H1 (cell line): ENCODE data around the gene RRP1B. TPM values are rescaled to one million over a fixed set of nuclear protein-coding genes. Genes with fewer than 3 reads are reported as not detected.

Experiments
- CTCF ChIA-PET: fragments of 300-600 bp; sonication (Branson Sonifier 250); formaldehyde crosslinking; loops from one replicate; lab custom pipeline; 2021; ENCODE audit not compliant: partially characterized antibody; lab: Charles Lee
- POLR2A ChIA-PET: fragments of 300-600 bp; sonication (Branson Sonifier 250); formaldehyde crosslinking; loops from one replicate; lab custom pipeline; 2021; ENCODE audit warnings: inconsistent platforms; ENCODE audit not compliant: partially characterized antibody; lab: Charles Lee
- DNase-seq, 2 experiments: peaks; one replicate each; pipeline versions ENCODE4 v3.0.0 to v3.0.0-alpha.2; 2010 to 2022; ENCODE audit warnings: low spot score in 2 of 2, low read depth in 1 of 2, mixed read lengths in 1 of 2
- FAIRE-seq: peaks from 2 replicates; lab custom pipeline; 2011; peaks lifted over from hg19 to GRCh38; lab: Jason Lieb, UNC
- H2AFZ ChIP-seq: 2 replicates; pipeline ENCODE4 v1.8.1; 2012; ENCODE audit warnings: low read length, inconsistent platforms
- H2AK5ac ChIP-seq: 2 replicates; pipeline ENCODE4 v1.6.1; 2013; ENCODE audit warnings: low read depth, low read length
- H2BK120ac ChIP-seq: replicated peaks from 2 replicates; pipeline ENCODE3; 2013; ENCODE audit warnings: low read depth, low read length, inconsistent platforms
- H2BK12ac ChIP-seq: 2 replicates; pipeline ENCODE4 v1.6.1; 2013; ENCODE audit warnings: low read depth, low read length
- H2BK15ac ChIP-seq: 2 replicates; pipeline ENCODE4 v1.6.1; 2013; ENCODE audit warnings: low read length
- H2BK20ac ChIP-seq: 2 replicates; pipeline ENCODE4 v1.6.1; 2013; ENCODE audit warnings: low read length
- H2BK5ac ChIP-seq: 2 replicates; pipeline ENCODE4 v1.6.1; 2013; ENCODE audit warnings: low read depth, low read length
- H3K14ac ChIP-seq: 2 replicates; pipeline ENCODE4 v1.6.1; 2013; ENCODE audit warnings: inconsistent platforms; ENCODE audit not compliant: insufficient read length
- H3K18ac ChIP-seq: 2 replicates; pipeline ENCODE4 v1.6.1; 2013; ENCODE audit warnings: low read length; ENCODE audit errors: extremely low read depth
- H3K23ac ChIP-seq: 2 replicates; pipeline ENCODE4 v1.6.1; 2013; ENCODE audit warnings: inconsistent platforms; ENCODE audit not compliant: insufficient read length
- H3K23me2 ChIP-seq: 2 replicates; pipeline ENCODE4 v1.6.1; 2013; ENCODE audit warnings: low read depth, low read length
- H3K27ac ChIP-seq: 2 replicates; pipeline ENCODE4 v1.6.1; 2011; ENCODE audit warnings: low read depth, low read length, inconsistent platforms
- H3K27me3 ChIP-seq, 4 experiments: replicated peaks in 1 of 4; 1 replicate in 1 of 4; 2 replicates in 3 of 4; pipeline versions ENCODE4 v1.6.1 to v1.8.1; 2011 to 2013; ENCODE audit warnings: low read length in 3 of 4, mild to moderate bottlenecking in 3 of 4, inconsistent platforms in 2 of 4, mixed read lengths in 2 of 4, moderate library complexity in 1 of 4; ENCODE audit not compliant: control insufficient read depth in 3 of 4, insufficient read depth in 3 of 4; ENCODE audit errors: extremely low read depth in 1 of 4
- H3K36me3 ChIP-seq, 4 experiments: 2 replicates each; pipeline versions ENCODE4 v1.6.1 to v1.8.1; 2011 to 2013; ENCODE audit warnings: mild to moderate bottlenecking in 4 of 4, low read length in 3 of 4, moderate library complexity in 2 of 4, control low read depth in 1 of 4, inconsistent platforms in 1 of 4; ENCODE audit not compliant: insufficient read depth in 4 of 4, control insufficient read depth in 2 of 4
- H3K4ac ChIP-seq: replicated peaks from 2 replicates; pipeline ENCODE3; 2013; ENCODE audit warnings: low read length, low read depth, mixed read lengths, inconsistent platforms; ENCODE audit not compliant: insufficient read length
- H3K4me1 ChIP-seq, 4 experiments: replicated peaks in 1 of 4; 1 replicate in 1 of 4; 2 replicates in 3 of 4; pipeline versions ENCODE4 v1.6.1 to v1.8.1; 2011 to 2013; ENCODE audit warnings: low read length in 3 of 4, inconsistent platforms in 2 of 4, mixed read lengths in 1 of 4; ENCODE audit not compliant: insufficient read depth in 4 of 4, control insufficient read depth in 3 of 4
- H3K4me2 ChIP-seq, 2 experiments: 2 replicates each; pipeline versions ENCODE4 v1.6.1 to v1.8.1; 2011 to 2013; ENCODE audit warnings: low read depth in 2 of 2, low read length in 2 of 2, control low read depth in 1 of 2, inconsistent platforms in 1 of 2, mild to moderate bottlenecking in 1 of 2; ENCODE audit not compliant: insufficient read depth in 1 of 2
- H3K4me3 ChIP-seq, 4 experiments: fragments of 200-600, 300-600 bp in 1 of 4; sonication (generic), shearing (Covaris generic), sonication (Bioruptor Twin) in 1 of 4; 2 replicates each; pipeline versions ENCODE4 v1.5.1 to v1.8.1; 2011 to 2016; ENCODE audit warnings: low read length in 4 of 4, low read depth in 3 of 4, control low read depth in 2 of 4, inconsistent platforms in 2 of 4, mild to moderate bottlenecking in 2 of 4, mixed read lengths in 1 of 4, moderate library complexity in 1 of 4; ENCODE audit not compliant: insufficient read depth in 2 of 4; ENCODE audit errors: extremely low read depth in 1 of 4
- H3K56ac ChIP-seq: replicated peaks from 2 replicates; pipeline ENCODE3; 2013; ENCODE audit warnings: low read depth, mild to moderate bottlenecking, mixed read lengths, low read length, inconsistent platforms; ENCODE audit not compliant: insufficient read length
- H3K79me1 ChIP-seq: 2 replicates; pipeline ENCODE4 v1.6.1; 2013; ENCODE audit warnings: low read depth, low read length, control low read depth
- H3K79me2 ChIP-seq, 2 experiments: 2 replicates each; pipeline versions ENCODE4 v1.6.1 to v1.8.1; 2012 to 2013; ENCODE audit warnings: low read length in 2 of 2, mild to moderate bottlenecking in 2 of 2, inconsistent platforms in 1 of 2; ENCODE audit not compliant: insufficient read depth in 2 of 2, control insufficient read depth in 1 of 2
- H3K9ac ChIP-seq, 4 experiments: replicated peaks in 1 of 4; 1 replicate in 1 of 4; 2 replicates in 3 of 4; pipeline versions ENCODE4 v1.6.1 to v1.8.1; 2011 to 2013; ENCODE audit warnings: low read depth in 3 of 4, low read length in 3 of 4, control low read depth in 2 of 4, mild to moderate bottlenecking in 2 of 4, moderate library complexity in 2 of 4, inconsistent platforms in 1 of 4; ENCODE audit errors: extremely low read depth in 1 of 4
- H3K9me3 ChIP-seq, 2 experiments: 2 replicates each; pipeline versions ENCODE4 v1.6.1 to v1.8.1; 2012 to 2013; ENCODE audit warnings: mild to moderate bottlenecking in 2 of 2, moderate library complexity in 2 of 2, control low read depth in 1 of 2, inconsistent platforms in 1 of 2, low read depth in 1 of 2, low read length in 1 of 2, mixed read lengths in 1 of 2; ENCODE audit not compliant: insufficient read depth in 2 of 2
- H4K20me1 ChIP-seq, 2 experiments: replicated peaks in 1 of 2; 2 replicates each; pipeline versions ENCODE3 to v1.8.1; 2011 to 2013; ENCODE audit warnings: inconsistent platforms in 2 of 2, low read length in 2 of 2, mild to moderate bottlenecking in 1 of 2; ENCODE audit not compliant: insufficient read depth in 2 of 2, control insufficient read depth in 1 of 2
- H4K5ac ChIP-seq: 2 replicates; pipeline ENCODE4 v1.6.1; 2013; ENCODE audit warnings: low read length, low read depth, mixed read lengths, inconsistent platforms; ENCODE audit not compliant: insufficient read length
- H4K8ac ChIP-seq: 2 replicates; pipeline ENCODE4 v1.8.0; 2013; ENCODE audit warnings: mild to moderate bottlenecking, moderate library complexity, low read length, inconsistent platforms; ENCODE audit not compliant: insufficient read depth; ENCODE audit errors: extremely low read depth
- H4K91ac ChIP-seq: replicated peaks from 2 replicates; pipeline ENCODE3; 2013; ENCODE audit warnings: low read length, mixed read lengths, inconsistent platforms; ENCODE audit not compliant: insufficient read length
- EGR1 ChIP-seq: IDR thresholded peaks from 2 replicates; pipeline ENCODE4 v1.6.1; 2011; ENCODE audit warnings: low read depth, low read length, borderline replicate concordance
- KDM5A ChIP-seq: fragments of 200-600 bp; IDR thresholded peaks from 2 replicates; pipeline ENCODE4 v1.7.1; 2012; ENCODE audit warnings: mild to moderate bottlenecking, low read length, inconsistent platforms, mixed read lengths
- PHF8 ChIP-seq: fragments of 200-600 bp; sonication (generic); conservative IDR thresholded peaks from 2 replicates; pipeline ENCODE4 v1.7.1; 2012; ENCODE audit warnings: low read depth, mild to moderate bottlenecking, inconsistent platforms, low read length, moderate library complexity
- POLR2A ChIP-seq, 2 experiments: IDR thresholded peaks; 1 replicate in 1 of 2; 2 replicates in 1 of 2; pipeline ENCODE4 v1.6.1; 2011; ENCODE audit warnings: low read depth in 2 of 2, low read length in 2 of 2, mild to moderate bottlenecking in 2 of 2; ENCODE audit errors: control extremely low read depth in 1 of 2
- RFX5 ChIP-seq: IDR thresholded peaks from 2 replicates; pipeline ENCODE4 v1.6.1; 2011; ENCODE audit warnings: low read depth, low read length, improper control_type of control experiment, borderline replicate concordance
- TAF1 ChIP-seq: IDR thresholded peaks from 2 replicates; pipeline ENCODE4 v1.6.1; 2011; ENCODE audit warnings: mild to moderate bottlenecking, low read depth, low read length
- TAF7 ChIP-seq: optimal IDR thresholded peaks from 2 replicates; pipeline ENCODE3; 2011; ENCODE audit warnings: low read depth, mild to moderate bottlenecking, inconsistent platforms, low read length, moderate library complexity, borderline replicate concordance
- USF2 ChIP-seq: IDR thresholded peaks from 2 replicates; pipeline ENCODE4 v1.6.1; 2011; ENCODE audit warnings: low read length, improper control_type of control experiment
- YY1 ChIP-seq: IDR thresholded peaks from 2 replicates; pipeline ENCODE4 v1.6.1; 2011; ENCODE audit warnings: low read depth, mild to moderate bottlenecking, low read length
- WGBS, 2 experiments: shearing (Covaris generic) in 1 of 2; methylation state at CpG; one replicate each; pipeline versions ENCODE4 v1.1.6 to v1.1.7; 2013 to 2015; ENCODE audit warnings: low lambda C conversion rate in 2 of 2, mixed read lengths in 2 of 2, inconsistent platforms in 1 of 2, low coverage in 1 of 2, missing lambda C conversion rate in 1 of 2; ENCODE audit not compliant: insufficient replicate concordance in 2 of 2, insufficient coverage in 1 of 2, insufficient read length in 1 of 2; ENCODE audit errors: extremely low coverage in 1 of 2, missing lambda C conversion rate in 1 of 2; 5-methylcytosine and 5-hydroxymethylcytosine counted together
- polyA plus RNA-seq, 7 experiments: library from polyadenylated mRNA; depleted of rRNA in 3 of 7; stranded (reverse) in 5 of 7; unstranded in 2 of 7; fragments of >200 nt in 5 of 7; fragments of 200-250 nt in 2 of 7; gene quantifications; 1 replicate in 5 of 7; 2 replicates in 1 of 7; 4 replicates in 1 of 7; pipeline versions ENCODE4 v1.2.1 to v1.2.3, GENCODE V29; 2011 to 2013; ENCODE audit warnings: missing spikeins in 2 of 7, mixed read lengths in 2 of 7
- total RNA-seq: library from RNA; stranded (reverse); fragmentation: NEBNext Ultra II Directional; extraction: Animal tissue kit (Norgen Biotek cat#: 25700); gene quantifications from 2 replicates; pipeline ENCODE4 v1.2.1, GENCODE V29; 2021

RRP1B gene
- total and polyA plus RNA-seq, 2 of the 8 experiments (the other 6 are each of a cell fraction or from before 2014, with no cell fraction given), result 25.8 to 97.3 TPM

- TF ChIP-seq KDM5A (no peak), TAF1 (no peak), TAF7 (no peak), YY1 (no peak), USF2 (no peak), POLR2A (IDR thresholded peaks at IDR 0.05; ENCODE audit: control extremely low read depth in 1 of 2, low read depth in 2 of 2, low read length in 2 of 2) (peak in 1 of 2 experiments; percentile 36; a peak in 1 of 3 replicates), EGR1 (no peak), PHF8 (no peak), RFX5 (no peak)
- TF ChIP-seq, all 59 proteins: peak for 1
- Histone ChIP-seq H3K56ac (no peak overlapping the region), H4K20me1 (peaks cover 8 to 22% of the 10 kb centered on the region in 2 experiments), H3K18ac (peak overlapping the region; percentile 60), H3K79me1 (peaks cover 15% of the 10 kb centered on the region), H2BK15ac (no peak overlapping the region; the same call in 1 of the 2 replicates), H3K23ac (no peak overlapping the region), H4K5ac (no peak overlapping the region), H4K91ac (no peak overlapping the region), H3K27ac (no peak overlapping the region), H2BK20ac (no peak overlapping the region), H3K9me3 (no peaks in the 10 kb centered on the region), H2AFZ (no peak overlapping the region), H3K36me3 (no peaks in the 10 kb centered on the region), H3K14ac (no peak overlapping the region), H2BK5ac (no peak overlapping the region; the same call in 1 of the 2 replicates), H3K27me3 (peaks cover 0 to 10% (median 7%) of the 10 kb centered on the region in 4 experiments; a peak in 4 of 7 replicates), H3K4me2 (peak overlapping the region; percentile 75 to 98), H3K9ac (peak overlapping the region in 2 of 4 experiments; percentile 70 to 78; a peak in 4 of 7 replicates), H4K8ac (no peak overlapping the region; the same call in 1 of the 2 replicates), H3K4me1 (peaks cover 0 to 21% (median 14%) of the 10 kb centered on the region in 4 experiments; a peak in 6 of 7 replicates), H2BK120ac (no peak overlapping the region), H2BK12ac (peak overlapping the region; percentile 52; the same call in 1 of the 2 replicates), H3K4ac (no peak overlapping the region), H2AK5ac (peak overlapping the region; percentile 94; the same call in 1 of the 2 replicates), H3K79me2 (peaks cover 14 to 35% of the 10 kb centered on the region in 2 experiments; a peak in 3 of 4 replicates), H3K23me2 (peaks cover 16% of the 10 kb centered on the region; the same call in 1 of the 2 replicates), H3K4me3 (peak overlapping the region; percentile 60 to 90 (median 80); a peak in 6 of 8 replicates)
- DNase-seq (no peak), FAIRE-seq (no peak)
- 87% methylated on average over 16 of the region's 16 CpGs; no CpG with 5 or more reads in 1 of the 2 experiments for WGBS, 2 experiments
- ChIA-PET POLR2A (interaction anchor here (0.8 to 4.7 kb wide), 9 partner anchors 10 to 51 kb away, joined by 3 to 41 read pairs (median 3); no protein-coding TSS in a partner anchor), CTCF (interaction anchor here (1.8 to 2.2 kb wide), 3 partner anchors 8 to 11 kb away, joined by 6 to 12 read pairs (median 12); no protein-coding TSS in a partner anchor)
Observed at GRCh38 chr21:43720539-43721166, 61.3 kb downstream of the RRP1B start.
